K562 (cell line): ENCODE measurements around the gene ARHGAP23.

Source experiments
- CCNT2 ChIP-seq: IDR thresholded peaks from 2 replicates; pipeline ENCODE4 v1.6.1; 2011; ENCODE audit warnings: borderline replicate concordance, low read depth, mild to moderate bottlenecking, moderate library complexity, mixed read lengths, low read length; ENCODE audit not compliant: insufficient read length; ENCODE audit errors: extremely low read depth
- CEBPB ChIP-seq: fragments of 450-650 bp; IDR thresholded peaks from 2 replicates; pipeline ENCODE4 v1.6.1; 2016; ENCODE audit warnings: missing genetic modification characterization, missing compliant biosample characterization
- MBD2 ChIP-seq: sonication (generic); IDR thresholded peaks from 2 replicates; pipeline ENCODE4 v1.6.1; 2016; ENCODE audit warnings: low read depth, borderline replicate concordance
- MED1 ChIP-seq: sonication (generic); formaldehyde crosslinking; IDR thresholded peaks from 2 replicates; pipeline ENCODE4 v1.8.1; 2023; ENCODE audit warnings: missing genetic modification reagents, borderline replicate concordance
- NBN ChIP-seq: fragments of 450-650 bp; IDR thresholded peaks from 2 replicates; pipeline ENCODE4 v1.6.1; 2016; ENCODE audit warnings: low read depth, mild to moderate bottlenecking
- NFE2 ChIP-seq: IDR thresholded peaks from 2 replicates; pipeline ENCODE4 v1.6.1; 2014; ENCODE audit warnings: antibody characterized with exemption, low read depth
- POLR2A ChIP-seq: fragments of 450-650 bp; conservative IDR thresholded peaks from 2 replicates; pipeline ENCODE4 v1.6.1; 2016
- POLR2AphosphoS5 ChIP-seq: IDR thresholded peaks from 2 replicates; pipeline ENCODE4 v1.6.1; 2011; ENCODE audit warnings: mild to moderate bottlenecking, low read depth, low read length, moderate library complexity; ENCODE audit not compliant: control insufficient read depth, insufficient read depth
- PRMT5 ChIP-seq: sonication (generic); formaldehyde crosslinking; IDR thresholded peaks from 2 replicates; pipeline ENCODE4 v1.5.0; 2020; ENCODE audit warnings: missing genetic modification reagents
- ZFP1 ChIP-seq: fragments of 450-650 bp; formaldehyde crosslinking; IDR thresholded peaks from 2 replicates; pipeline ENCODE4 v1.4.0; 2020; ENCODE audit warnings: mild to moderate bottlenecking, mixed read lengths
- ZNF24 ChIP-seq: fragments of 450-650 bp; IDR thresholded peaks from 2 replicates; pipeline ENCODE4 v1.6.1; 2016
- TF ChIP-seq, protein P1 (sequence below), 2 experiments: fragments of 450-650 bp in 1 of 2; sonication (generic) in 1 of 2; formaldehyde crosslinking in 1 of 2; IDR thresholded peaks in 1 of 2; conservative IDR thresholded peaks in 1 of 2; 2 replicates each; pipeline versions ENCODE4 v1.6.1 to v1.8.1; 2016 to 2023; ENCODE audit warnings: mild to moderate bottlenecking in 2 of 2, moderate library complexity in 2 of 2, inconsistent platforms in 1 of 2, missing genetic modification reagents in 1 of 2
- TF ChIP-seq, protein P2 (sequence below): fragments of 250-450 bp; sonication (Bioruptor Pico); IDR thresholded peaks from 2 replicates; pipeline ENCODE4 v1.4.0; 2020; ENCODE audit warnings: mild to moderate bottlenecking
- TF ChIP-seq, protein P3 (sequence below), 3 experiments: IDR thresholded peaks in 2 of 3; conservative IDR thresholded peaks in 1 of 3; 2 replicates each; pipeline ENCODE4 v1.5.1; 2011 to 2012; ENCODE audit warnings: low read length in 3 of 3, mild to moderate bottlenecking in 3 of 3, control low read depth in 2 of 3, improper control_type of control experiment in 1 of 3, inconsistent platforms in 1 of 3, low read depth in 1 of 3, mixed read lengths in 1 of 3, moderate library complexity in 1 of 3; ENCODE audit not compliant: insufficient read depth in 2 of 3

DNA sequence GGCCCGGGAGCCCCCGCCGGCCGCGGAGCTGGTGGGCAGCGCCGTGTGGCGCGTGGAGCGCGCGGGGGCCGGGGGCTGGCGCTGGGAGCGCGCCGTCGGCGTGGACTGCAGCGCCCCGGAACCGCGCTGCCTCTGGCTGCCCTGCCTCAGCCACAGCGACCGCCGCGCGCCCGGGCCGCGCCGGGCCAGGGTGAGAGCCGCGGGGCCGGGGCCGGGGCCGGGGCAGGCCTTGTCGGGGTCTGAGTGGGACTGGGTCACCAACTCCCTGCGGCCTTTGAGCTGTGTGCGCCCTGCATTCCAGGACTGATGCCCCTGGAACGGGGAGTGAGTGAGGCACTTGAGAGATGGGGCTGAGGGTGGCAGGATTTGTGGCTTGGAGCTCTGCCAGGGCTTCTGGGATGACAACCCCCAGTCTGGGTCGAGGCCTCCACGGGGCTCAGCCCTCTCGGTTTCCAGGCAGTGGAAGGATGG, 25.7 kb downstream of the ARHGAP23 start:
- TF ChIP-seq, protein P1, sequence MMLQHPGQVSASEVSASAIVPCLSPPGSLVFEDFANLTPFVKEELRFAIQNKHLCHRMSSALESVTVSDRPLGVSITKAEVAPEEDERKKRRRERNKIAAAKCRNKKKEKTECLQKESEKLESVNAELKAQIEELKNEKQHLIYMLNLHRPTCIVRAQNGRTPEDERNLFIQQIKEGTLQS (IDR thresholded peaks at IDR 0.05): no peak
- TF ChIP-seq, protein P1 (CRISPR knock-in tag; conservative IDR thresholded peaks at IDR 0.05): no peak
- TF ChIP-seq CEBPB: no peak
- TF ChIP-seq PRMT5 (CRISPR knock-in tag): no peak
- TF ChIP-seq, protein P2, sequence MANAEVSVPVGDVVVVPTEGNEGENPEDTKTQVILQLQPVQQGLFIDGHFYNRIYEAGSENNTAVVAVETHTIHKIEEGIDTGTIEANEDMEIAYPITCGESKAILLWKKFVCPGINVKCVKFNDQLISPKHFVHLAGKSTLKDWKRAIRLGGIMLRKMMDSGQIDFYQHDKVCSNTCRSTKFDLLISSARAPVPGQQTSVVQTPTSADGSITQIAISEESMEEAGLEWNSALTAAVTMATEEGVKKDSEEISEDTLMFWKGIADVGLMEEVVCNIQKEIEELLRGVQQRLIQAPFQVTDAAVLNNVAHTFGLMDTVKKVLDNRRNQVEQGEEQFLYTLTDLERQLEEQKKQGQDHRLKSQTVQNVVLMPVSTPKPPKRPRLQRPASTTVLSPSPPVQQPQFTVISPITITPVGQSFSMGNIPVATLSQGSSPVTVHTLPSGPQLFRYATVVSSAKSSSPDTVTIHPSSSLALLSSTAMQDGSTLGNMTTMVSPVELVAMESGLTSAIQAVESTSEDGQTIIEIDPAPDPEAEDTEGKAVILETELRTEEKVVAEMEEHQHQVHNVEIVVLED (CRISPR knock-in tag): no peak
- TF ChIP-seq ZFP1 (CRISPR knock-in tag): no peak
- TF ChIP-seq ZNF24: no peak
- TF ChIP-seq, protein P3, sequence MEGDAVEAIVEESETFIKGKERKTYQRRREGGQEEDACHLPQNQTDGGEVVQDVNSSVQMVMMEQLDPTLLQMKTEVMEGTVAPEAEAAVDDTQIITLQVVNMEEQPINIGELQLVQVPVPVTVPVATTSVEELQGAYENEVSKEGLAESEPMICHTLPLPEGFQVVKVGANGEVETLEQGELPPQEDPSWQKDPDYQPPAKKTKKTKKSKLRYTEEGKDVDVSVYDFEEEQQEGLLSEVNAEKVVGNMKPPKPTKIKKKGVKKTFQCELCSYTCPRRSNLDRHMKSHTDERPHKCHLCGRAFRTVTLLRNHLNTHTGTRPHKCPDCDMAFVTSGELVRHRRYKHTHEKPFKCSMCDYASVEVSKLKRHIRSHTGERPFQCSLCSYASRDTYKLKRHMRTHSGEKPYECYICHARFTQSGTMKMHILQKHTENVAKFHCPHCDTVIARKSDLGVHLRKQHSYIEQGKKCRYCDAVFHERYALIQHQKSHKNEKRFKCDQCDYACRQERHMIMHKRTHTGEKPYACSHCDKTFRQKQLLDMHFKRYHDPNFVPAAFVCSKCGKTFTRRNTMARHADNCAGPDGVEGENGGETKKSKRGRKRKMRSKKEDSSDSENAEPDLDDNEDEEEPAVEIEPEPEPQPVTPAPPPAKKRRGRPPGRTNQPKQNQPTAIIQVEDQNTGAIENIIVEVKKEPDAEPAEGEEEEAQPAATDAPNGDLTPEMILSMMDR (IDR thresholded peaks at IDR 0.05 in 2 of 3, conservative IDR thresholded peaks at IDR 0.05 in 1 of 3; ENCODE audit: insufficient read depth in 2 of 3, low read depth in 1 of 3, low read length in 3 of 3): no peak
- TF ChIP-seq MBD2: no peak
- TF ChIP-seq POLR2AphosphoS5: no peak
- no peak for TF ChIP-seq NFE2
- TF ChIP-seq CCNT2: no peak
- no peak for TF ChIP-seq MED1 (CRISPR knock-in tag)
- TF ChIP-seq NBN: no peak
- no peak for TF ChIP-seq POLR2A
